ENCODE results near the gene COL9A3.

COL9A3 gene

DNA sequence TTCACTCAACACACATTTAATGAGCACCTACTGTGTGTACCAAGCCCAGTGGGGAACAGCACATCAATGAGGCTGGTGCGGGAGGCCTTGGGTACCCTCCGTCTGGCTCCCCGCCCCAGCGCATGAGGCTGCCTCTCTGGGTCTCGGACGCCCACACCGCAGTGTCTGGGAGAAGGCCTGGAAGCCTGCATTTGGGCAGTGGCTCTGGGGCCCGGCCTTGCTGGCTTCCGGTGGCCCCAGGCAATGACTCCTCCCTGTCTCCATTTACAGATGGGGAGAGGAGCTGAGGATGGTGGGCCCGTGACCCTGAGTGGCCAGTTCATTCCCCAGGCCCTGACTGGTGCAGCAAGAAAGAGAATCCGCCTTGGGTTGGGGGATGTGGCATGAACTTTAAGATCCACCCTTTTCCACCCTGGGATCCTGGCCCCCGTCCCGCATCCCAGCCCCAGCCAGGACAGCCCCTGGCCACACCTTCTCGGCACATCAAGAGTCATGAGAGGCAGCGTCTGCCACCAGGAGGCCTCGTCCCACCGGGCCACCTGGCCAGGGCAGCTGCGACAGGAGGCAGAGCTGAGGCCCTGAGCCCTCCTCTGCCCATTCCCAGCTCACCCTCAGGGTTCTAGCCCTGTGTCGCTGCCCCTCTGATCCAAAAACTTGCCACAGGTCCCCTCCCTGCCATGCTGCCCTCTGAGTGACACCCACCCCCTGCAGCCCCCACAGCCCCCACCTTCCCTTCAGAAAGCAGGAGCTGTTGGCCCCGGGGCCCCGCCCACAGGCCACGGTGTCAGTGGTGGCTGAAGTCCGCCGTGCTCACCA is 38.0 kb upstream of the COL9A3 start:
- DNase-seq: no peak

DNA sequence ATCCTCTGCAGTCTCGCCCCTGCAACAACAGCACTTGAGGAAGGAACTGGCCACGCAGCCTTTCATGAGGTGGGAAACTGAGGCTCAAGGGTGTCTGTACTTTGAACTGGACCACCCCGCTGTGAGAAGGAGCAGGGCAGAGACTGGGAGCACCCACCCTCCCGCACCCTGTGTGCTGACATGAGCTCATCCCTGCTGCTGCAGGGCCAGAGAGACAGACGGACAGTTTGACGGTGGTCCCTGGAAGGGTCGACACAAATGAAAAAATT is 37.5 kb upstream of the COL9A3 start:
- no peak for DNase-seq

DNA sequence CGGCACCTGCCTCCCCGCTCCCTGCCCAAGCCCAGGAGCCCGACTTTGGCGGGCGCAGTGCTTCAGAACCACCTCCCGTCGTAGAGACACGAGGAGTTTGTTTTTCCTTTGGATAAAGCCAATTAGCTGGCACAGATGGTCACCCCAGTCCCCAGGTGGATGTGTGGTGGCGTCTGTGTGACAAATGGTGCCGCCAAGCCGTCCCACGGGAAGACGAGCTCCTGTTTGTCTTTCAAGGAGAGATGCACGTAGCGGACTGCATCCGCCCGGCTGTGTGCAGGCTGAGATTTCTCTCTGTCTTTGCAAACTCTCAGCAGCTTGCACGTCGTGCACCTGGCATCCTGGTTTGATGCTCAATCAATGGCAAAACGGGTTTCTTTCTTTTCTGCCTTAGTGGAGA is 36.6 kb upstream of the COL9A3 start:
- DNase-seq: no peak

DNA sequence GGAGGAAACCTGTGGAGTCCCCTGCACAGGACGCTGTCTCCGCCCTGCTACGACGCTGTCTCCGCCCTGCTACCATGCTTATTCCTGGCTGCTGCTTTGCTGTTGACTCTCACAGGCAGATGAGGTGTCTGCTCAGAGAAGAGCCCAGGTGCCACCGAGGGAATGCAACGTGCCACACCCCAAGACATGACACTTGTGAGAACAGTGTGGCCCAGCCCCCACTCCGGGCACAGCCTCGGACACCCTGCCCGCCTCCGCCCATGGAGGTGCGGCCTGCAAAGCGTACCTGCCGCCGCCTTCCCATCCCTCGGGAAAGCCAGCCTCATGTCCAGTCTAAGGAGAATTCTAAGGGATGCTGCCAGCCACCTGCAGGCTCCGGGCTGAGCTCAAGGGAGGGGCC is 36.2 kb upstream of the COL9A3 start:
- peak; percentile 11 for DNase-seq

DNA sequence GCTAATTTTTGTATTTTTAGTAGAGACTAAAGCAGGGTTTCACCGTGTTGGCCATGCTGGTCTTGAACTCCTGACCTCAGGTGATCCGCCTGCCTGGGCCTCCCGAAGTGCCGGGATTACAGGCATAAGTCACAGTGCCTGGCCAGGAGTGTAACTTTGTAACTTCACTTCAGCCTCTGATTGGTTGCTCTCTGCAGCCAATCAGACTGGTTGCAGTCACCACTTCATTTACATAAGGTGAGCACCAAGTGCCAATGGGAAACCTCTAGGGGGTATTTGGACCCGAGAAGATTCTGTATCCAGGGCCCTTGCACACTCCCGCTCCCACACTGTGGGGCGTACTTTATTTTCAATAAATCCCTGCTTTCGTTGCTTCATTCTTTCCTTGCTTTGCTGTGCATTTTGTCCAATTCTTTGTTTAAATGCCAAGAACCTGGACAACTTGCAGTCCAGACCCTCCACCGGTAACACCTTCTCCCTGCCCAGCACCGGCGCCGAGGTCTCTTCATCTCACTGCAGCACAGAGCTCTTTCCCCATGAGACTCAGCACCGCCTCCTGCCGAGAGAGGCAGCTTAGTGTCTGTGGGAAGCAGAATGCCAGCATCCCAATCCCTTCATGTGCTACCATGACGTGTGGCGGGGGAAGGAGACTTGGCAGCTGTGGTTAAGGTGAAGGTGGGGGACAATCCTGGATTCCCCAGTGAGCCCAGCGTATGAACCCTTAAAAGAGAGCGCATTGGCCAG is 34.5 kb upstream of the COL9A3 start:
- DNase-seq: no peak

DNA sequence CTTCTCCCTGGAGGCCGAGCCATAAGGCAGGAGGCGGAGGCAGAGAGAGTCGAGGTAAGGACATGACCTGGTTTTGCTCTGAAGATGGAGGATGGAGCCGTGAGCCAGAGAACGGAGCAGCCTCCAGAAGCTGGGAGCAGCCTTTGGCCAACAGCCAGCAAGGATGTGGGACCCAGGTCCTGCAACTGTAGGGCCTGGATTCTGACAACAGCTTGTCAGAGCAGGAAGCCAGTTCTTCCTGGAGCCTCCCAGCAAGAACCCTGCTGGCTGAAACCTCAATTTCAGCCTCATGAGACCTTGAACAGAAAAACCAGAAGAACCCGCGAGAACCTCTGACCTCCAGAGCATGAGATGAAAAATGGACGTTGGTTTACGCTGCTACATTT is 34.0 kb upstream of the COL9A3 start:
- DNase-seq: no peak

DNA sequence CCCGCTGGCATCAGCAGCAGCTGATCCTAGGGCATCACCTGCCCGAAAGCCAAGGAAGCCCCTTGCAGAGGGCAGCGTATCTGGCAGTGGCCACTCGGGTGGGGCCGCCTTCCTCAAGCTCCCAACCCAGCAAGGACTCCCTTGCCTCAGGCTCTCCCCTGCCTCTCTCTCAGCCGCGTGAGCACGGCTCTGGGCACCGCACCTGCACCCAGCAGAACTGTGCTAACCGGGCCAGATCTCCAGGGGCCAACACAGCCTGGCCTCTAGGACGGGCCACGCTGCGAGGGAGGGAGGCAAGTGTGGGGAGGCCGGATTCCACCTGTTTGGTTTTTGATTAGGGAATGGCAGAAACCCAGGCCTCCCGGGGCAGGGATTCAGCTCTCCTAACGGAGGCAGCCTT is 32.4 kb upstream of the COL9A3 start:
- no peak for DNase-seq

DNA sequence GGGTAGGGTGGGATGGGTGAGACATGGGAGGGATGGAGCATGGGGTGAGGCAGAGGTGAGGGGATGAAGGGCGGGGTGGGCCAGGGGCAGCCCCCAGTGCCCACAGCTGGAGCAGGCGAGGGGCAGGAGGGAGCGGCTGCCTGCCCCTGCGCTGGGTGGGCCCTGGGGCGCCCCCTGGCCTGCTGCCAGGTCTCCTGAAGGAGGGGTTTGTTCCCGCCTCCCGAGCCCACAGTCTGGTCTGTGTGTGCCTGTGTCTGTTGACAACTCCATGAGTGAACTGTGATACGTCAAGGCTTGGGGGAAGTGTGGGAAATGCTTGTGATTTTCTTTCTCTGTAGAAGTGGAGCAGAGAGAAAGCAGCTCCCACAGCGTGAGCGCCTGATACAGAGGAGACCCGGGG is 31.5 kb upstream of the COL9A3 start:
- DNase-seq: no peak

DNA sequence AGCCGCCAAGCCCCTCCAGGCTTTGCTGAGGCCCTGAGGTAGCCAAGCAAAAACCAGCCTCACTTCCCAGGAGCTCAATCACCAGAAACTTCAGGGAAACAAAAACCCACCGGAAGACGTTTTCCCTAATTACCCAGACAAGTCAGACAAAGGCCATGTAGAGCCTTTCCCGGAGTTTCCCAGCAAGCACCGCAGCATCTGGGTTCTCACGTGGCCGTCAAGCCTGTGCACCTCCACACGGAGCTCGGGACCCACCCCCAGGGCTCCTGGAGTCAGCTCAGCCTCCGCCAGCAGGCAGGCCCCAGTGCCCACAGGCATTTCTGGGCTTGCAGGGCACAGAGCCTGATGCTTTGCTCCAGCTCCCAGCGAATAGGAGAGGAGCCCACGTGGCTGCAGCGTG is 30.7 kb upstream of the COL9A3 start:
- no peak for DNase-seq

DNA sequence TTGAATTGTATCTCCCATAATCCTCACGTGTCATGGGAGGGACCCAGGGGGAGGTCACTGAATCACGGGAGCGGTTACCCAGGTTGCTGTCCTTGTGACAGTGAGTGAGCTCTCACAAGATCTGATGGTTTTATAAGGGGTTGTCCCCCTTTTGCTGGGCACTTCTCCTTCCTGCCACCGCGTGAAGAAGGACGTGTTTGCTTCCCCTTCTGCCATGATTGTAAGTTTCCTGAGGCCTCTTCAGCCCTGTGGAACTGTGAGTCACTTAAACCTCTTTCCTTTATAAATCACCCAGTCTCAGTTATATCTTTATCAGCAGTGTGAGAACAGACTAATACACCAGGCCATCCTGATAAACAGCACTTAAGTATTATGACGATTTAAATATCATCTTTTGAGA is 29.5 kb upstream of the COL9A3 start:
- no peak for DNase-seq

DNA sequence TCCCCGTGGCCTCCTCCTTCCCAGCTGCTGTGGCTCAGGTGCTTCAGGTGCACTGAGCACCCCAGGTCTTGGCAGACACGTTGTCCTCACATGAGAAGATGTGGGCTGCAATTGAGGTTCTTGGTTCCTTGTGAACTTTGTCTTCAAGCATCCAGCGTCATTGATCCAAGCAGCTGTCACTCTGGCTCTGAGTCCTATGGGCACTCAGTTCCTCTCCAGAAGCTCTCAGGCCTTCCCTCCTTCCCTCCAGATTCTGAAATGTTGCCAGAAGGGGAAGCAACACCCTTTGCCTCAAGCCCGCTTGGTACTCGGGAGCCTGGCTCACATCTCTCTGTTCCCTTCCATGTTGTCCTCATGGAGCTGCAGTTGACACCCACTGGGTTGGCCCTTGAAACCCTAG is 29.0 kb upstream of the COL9A3 start:
- no peak for DNase-seq

DNA sequence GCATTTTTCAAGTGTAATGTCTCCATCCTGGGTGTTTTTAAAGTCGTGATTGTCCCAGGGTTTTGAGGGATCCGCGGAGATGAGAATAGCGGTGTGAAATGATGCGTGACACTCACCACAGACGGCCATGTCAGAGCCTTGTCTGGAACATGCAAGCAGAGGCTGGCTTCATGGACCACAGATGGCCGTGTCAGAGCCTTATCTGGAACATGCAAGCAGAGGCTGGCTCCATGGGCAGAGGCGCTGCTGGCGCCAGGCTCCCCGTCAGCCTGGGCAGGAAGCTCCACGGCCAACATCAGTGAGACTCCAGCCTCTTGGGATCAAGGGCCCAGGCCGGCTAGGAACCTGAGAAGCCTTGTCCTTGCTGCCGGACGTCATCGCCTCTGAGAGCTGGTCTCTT is 28.2 kb upstream of the COL9A3 start:
- DNase-seq: no peak

DNA sequence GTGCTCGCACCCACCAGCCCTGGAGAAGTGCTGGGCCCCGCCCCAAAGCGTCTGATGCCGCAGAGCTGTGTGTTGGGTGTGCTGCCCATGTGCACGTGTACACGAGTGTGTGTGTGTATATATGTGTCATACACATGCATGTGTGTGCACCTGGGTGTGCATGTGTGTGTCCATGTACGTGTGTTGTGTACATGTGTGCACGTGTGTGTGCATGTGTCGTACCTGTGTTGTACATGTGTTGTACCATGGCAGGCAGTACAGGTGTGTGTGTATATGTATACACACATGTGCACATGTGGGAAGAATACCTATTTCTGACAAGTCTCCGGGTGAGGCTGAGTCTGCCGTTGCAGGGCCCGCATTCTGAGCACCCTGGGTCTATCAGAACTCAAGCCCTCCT is 26.8 kb upstream of the COL9A3 start:
- no peak for DNase-seq

DNA sequence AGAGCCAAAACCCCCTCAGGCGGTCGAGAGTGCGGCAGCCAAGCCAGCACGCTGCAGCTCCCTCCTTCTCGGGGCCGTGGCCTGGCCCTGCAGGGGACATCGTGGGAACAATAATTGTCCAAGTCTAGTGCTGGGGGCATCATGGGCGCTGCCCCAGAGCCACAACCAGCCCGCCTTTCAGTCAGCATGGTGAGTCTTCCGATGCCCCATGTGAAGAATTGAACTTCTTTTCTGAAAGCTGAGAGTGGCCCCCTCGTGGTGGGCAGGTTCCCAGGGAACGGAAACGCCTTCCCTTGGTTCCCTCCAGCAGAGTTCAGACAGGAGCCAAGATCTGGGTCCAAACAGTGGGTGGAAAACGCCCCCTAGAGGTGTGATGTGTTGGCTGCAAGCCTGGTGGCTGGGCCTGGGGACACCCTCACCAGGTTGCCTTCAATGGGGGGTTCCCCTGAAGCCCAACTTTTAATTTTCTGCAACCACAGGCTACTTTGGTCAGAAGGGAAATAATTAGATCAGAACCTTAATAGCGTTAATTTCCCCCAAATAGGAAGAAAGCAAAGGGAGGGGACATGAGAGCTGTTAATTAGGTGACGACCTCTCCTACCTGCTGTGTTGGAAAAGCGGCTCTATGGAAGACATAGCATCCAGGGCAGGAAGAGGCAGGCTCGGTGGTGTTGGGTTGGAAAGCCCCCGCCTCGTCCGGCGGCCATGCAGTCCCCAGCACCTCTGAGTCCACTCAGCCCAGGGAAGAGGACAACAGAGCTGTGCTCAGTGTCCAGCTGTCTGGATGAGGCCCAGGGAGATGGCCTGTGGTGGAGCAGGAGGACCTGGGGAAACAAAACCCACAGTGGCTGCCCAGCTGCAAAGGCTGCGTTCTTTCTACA is 25.3 kb upstream of the COL9A3 start:
- peak; percentile 42 for DNase-seq

DNA sequence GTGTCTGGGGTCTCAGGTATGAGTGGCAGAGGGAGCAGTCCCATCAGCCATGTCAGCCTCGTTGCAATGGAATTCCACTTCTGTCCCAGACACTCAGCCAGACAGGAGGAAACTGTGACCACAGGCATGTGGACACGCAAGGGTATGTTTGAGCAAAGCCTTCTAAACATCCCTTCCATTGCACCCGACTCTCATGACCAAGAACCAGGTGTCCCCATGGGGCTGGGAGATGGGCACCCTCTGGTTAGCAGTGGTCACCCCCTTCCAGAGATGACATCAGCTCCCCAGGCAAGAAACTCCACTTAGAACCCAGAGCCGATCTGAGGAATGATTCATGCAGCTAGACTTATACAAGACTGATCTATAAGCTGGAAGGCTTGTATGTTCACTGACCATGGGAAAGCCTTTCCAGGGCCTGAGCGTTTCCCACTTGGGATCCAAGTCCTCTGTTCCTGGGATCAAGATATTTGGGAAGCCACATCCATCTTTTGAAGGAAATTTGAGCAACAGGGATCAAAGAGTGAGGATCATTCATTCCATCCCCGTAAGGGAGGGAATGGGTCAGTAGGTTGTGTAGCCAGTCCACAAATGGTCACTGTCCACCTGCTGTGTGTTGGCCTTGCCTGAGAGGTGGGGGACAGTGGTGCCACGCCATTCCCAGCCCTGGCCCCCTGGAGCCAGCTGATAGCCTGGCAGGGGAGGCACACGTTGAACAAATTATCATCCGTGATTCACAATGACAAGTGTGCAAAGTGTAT is 24.5 kb upstream of the COL9A3 start:
- no peak for DNase-seq

DNA sequence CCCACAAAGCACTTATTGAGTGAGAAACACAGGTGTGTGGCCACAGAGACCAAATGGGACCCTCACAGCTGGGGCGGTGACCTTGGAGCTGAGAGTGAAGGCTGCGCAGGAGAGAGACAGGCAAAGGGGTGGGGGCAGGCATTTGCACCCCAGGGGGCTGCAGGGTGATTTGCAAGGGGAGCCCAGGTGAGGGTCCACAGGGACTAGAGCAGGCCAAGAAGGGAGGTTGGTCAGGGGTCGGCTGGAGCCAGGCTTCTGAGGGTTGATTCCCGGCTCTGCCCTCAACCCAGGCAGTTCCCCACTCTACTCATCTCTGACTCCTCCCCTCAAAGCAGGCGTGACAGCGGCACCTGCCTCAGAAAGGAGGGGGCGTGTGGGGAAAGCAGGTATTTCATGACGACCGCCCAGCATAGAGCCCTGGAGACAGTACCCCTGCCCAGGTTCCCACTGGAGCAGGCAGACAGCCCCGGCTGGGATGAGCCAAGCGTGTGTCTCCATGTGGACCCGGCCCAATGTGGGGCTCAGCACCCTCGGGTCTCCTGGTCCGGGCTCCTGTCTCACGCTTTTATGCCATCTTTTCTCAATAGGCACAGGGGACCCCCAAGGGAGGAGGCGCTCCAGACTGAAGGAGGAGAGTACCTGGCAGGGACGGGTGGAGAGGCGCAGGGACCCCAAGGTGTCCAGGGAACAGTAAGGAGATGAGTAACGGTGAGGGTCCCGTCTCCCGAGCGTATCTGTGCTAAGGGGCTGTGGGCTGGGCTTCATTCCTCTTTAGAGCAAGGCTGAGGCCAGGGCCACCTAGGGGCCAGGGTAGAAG is 23.7 kb upstream of the COL9A3 start:
- no peak for DNase-seq

DNA sequence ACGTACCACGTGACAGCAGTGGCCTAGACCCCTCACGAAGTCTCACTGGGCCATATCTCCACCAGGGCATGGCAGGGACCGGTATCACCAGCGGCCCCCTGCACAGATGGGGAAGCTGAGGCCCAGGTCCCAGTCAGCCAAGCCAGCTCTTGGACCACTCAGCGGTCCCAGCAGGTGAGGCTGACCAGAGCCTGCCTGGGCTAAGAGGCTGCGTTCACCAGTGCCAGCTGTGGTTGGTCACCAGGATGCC is 23.2 kb upstream of the COL9A3 start:
- DNase-seq: no peak

DNA sequence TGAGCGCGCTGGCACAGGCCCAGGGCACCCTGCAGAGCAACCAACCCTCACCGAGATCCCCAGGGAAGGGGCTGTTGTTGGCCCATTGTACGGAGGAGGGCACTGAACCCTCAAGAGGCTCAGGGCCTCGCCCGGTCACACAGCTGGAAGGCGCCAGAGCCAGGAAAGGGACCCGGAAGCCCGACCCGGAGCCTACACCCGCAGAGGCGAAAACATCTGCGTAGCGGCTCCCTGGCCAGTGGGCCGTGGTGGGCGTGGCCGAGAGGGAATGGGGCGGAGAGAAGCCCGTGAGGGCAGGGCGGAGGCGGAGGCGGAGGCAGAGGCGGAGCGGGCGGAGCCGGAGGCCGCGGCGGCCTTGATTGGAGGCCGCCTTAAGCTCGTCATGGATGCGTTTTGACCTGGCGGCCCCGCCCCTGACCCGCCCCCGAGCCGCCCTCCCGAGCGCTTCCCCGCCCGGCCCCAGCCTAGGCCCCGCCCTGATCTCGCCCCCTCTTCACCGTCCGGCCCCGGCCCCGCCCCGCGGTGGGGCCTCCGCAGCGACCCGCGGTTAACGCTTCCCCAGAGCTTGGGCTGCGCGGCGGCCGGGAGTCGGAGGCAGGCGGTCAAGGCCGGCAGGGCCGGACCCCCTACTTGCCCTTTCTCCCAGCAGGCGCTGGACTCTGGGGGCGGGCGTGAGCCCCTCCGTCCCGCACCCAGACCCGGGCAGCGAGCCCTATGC is 22.7 kb upstream of the COL9A3 start:
- DNase-seq: peak; percentile 65

DNA sequence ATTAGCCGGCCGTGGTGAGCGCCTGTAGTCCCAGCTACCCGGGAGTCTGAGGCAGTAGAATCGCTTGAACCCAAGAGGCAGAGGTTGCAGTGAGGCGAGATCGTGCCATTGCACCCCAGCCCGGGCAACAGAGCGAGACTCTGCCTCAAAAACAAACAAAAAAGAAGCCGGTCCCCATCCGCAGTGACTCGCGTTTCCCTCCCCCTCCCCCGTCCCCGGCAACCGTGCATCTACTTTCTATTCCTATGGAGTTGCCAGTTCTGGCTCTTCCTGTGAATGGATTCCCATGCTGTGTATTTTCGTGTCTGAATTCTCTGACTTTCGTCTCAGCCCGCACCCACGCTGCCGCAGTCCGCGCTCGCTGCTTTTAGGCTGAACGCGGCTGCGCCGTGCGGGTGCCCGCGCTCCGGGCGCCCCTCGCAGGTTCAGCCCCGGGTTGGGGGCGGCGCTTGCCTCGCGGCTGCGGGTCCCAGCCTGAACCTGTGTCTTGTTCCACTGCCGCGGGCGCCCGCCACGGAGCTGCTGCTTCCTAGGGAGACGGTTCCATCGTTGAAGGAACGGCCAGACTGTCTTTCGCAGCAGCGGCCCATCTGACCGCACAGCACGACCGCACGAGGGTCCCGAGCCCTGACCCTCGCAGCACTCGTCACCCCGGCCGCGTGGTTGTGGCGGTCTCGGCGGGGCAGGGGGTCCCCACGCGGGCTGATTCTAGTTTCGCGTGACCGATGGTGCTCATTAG is 21.7 kb upstream of the COL9A3 start:
- DNase-seq: peak; percentile 25

DNA sequence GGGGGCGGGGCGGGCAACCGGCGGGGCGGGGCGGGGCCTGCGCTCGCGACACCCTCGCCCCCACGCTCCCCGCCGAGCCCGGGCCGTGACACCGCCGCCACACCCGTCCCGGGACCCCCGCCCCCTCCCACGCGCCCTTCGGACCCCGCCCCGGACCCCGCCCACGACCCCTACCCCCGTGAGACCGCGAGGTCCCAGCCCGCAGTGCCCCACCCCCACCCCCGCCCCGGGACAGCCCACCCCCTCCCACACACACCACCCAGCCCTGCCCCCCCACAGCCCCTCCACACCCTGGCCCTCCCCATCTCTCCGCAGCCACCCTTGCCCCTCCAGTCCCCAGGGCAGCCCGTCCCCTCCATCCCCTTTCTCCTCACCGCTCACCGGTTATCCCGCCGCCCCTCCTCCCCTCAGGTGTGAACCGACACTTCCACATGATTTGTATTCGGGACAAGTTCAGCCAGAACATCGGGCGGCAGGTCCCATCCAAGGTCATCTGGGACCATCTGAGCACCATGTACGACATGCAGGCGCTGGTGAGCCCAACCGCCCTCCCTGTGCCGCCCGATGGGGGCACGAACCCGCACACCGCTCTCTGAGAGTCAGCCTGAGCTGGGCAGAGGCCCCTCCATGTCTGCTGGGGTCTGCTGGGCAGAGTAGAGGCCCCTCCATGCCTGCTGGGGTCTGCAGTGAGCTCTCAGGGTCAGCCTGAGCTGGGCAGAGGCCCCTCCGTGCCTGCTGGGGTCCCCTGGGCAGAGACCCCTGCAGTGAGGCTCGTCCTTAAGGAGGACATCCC is 20.0 kb upstream of the COL9A3 start:
- no peak for DNase-seq

Measured in NCI-H748 treated with DMSO at 0.1 percent for 48 hours (cell line).